ENCODE data around the gene TRAF3IP3. TPM values are rescaled to one million over a fixed set of nuclear protein-coding genes. Genes with fewer than 3 reads are reported as not detected.

Gene TRAF3IP3, protein sequence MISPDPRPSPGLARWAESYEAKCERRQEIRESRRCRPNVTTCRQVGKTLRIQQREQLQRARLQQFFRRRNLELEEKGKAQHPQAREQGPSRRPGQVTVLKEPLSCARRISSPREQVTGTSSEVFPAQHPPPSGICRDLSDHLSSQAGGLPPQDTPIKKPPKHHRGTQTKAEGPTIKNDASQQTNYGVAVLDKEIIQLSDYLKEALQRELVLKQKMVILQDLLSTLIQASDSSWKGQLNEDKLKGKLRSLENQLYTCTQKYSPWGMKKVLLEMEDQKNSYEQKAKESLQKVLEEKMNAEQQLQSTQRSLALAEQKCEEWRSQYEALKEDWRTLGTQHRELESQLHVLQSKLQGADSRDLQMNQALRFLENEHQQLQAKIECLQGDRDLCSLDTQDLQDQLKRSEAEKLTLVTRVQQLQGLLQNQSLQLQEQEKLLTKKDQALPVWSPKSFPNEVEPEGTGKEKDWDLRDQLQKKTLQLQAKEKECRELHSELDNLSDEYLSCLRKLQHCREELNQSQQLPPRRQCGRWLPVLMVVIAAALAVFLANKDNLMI
- total RNA-seq (2021) (not detected in 2 replicates), Bru-seq, nascent RNA (percentile 3 among the genes with signal in this experiment), BruChase-seq, experiment 1, labeled RNA remaining after a 2-hour chase (not detected), BruChase-seq, experiment 2, labeled RNA remaining after a 6-hour chase (not detected)
- long read RNA-seq, result 0 reads

DNA sequence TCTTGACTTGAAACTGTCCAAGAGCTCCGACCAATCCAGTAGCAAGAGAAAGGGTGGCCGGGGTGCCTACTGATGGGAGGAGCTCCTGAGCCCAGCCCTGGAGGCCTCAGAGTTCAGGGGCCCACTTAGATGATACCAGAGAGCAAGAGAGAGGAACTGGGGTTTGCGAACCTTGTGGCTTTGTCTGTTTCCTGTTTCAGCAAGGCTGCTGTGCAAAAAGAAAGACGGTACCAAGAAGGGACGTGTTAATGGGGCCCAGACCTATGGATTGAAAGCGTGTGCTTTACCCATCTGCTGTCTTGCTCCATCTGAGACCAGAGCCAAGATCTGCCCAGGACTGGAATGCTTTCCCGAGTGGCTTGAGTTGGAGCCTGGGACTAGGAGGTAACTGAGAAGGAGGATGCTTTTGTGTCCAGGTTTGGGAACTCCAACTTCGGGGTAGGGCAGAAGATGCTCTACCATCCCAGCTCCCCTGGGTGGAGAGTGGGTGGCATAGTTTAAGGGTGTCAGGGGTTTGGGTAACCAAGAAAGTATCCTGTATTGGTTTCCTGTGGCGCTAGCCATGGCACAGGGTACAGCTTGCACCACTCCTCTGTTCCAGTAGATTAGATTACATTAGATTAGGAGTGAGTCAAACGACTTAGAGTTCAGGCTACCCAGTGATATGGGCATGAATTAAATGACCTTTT, at the start of gene TRAF3IP3:
Gene TRAF3IP3, plus strand, starts transcription at position 128 of the 689 bp plus-strand sequence. CDS start 3,987 bp downstream, outside the sequence.
- Histone ChIP-seq H3K4me1 (replicated peaks; ENCODE audit: insufficient read depth) (no peaks in the 10 kb centered on the region), H4K20me1 (ENCODE audit: insufficient read depth) (no peaks in the 10 kb centered on the region), H3K9me2 (ENCODE audit: insufficient read depth) (0 out of 2 replicates have a peak, but pooled peaks cover 7% of the 10 kb centered on the region), H3K4me3 (no peak within 1 kb of the TSS), H3K4me2 (no peak within 1 kb of the TSS), H2AFZ (no peak within 1 kb of the TSS), H3K27me3 (ENCODE audit: insufficient read depth, low read depth) (peaks cover 5% of the 10 kb centered on the region; the same call in 1 of the 2 replicates), H3K79me2 (ENCODE audit: low read depth) (no peaks in the 10 kb centered on the region), H3K27ac (no peak within 1 kb of the TSS), H3F3A (ENCODE audit: insufficient read depth, low read depth) (no peaks in the 10 kb centered on the region), H3K9me3 (ENCODE audit: insufficient read depth, low read depth) (no peaks in the 10 kb centered on the region), H3K36me3 (ENCODE audit: low read depth) (no peaks in the 10 kb centered on the region)
- intact Hi-C loops (cut with micrococcal nuclease; ENCODE audit: unreplicated experiment), result no loop called here
- POLR2A ChIA-PET (ENCODE audit: unreplicated experiment), result no interaction called here
- TF ChIP-seq EZH2 (IDR thresholded peaks at IDR 0.05; ENCODE audit: low read depth), result no peak
- CTCF ChIA-PET, result no interaction called here
- no TSS peak for BruUV-seq (replicated peaks)
- no peak for DNase-seq

DNA sequence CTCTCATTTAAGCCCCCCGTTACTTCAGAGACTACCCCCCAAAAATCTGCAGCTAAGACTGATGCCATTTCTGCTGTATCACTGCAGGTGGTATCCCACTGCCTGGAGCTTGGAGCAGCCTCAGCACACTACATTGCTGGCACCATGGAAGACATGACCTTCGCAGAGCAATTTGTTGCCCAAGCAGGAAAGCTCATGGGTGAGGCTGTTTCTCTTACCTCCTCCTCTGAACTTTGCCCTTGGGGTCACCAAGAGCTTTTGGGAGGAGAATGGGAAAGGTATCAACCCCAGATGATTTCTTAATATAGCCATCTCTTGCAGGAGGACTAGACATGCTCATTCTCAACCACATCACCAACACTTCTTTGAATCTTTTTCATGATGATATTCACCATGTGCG, 49.2 kb upstream of the TRAF3IP3 start:
- no peaks in the 10 kb centered on the region for H3F3A ChIP-seq (ENCODE audit: insufficient read depth, low read depth)
- no TSS peak for BruUV-seq (replicated peaks)
- no peaks in the 10 kb centered on the region for H3K36me3 ChIP-seq (ENCODE audit: low read depth)
- H4K20me1 ChIP-seq (ENCODE audit: insufficient read depth), result no peaks in the 10 kb centered on the region
- intact Hi-C loops (cut with micrococcal nuclease; ENCODE audit: unreplicated experiment), result no loop called here
- no peak overlapping the region for H3K27ac ChIP-seq
- no peak overlapping the region for H3K4me3 ChIP-seq
- DNase-seq, result no peak
- POLR2A ChIA-PET (ENCODE audit: unreplicated experiment), result no interaction called here
- H3K9me2 ChIP-seq (ENCODE audit: insufficient read depth), result no peaks in the 10 kb centered on the region
- no peaks in the 10 kb centered on the region for H3K27me3 ChIP-seq (ENCODE audit: insufficient read depth, low read depth)
- H3K9me3 ChIP-seq (ENCODE audit: insufficient read depth, low read depth), result no peaks in the 10 kb centered on the region
- no peaks in the 10 kb centered on the region for H3K4me1 ChIP-seq (replicated peaks; ENCODE audit: insufficient read depth)
- CTCF ChIA-PET, result no interaction called here
- TF ChIP-seq, protein P1, sequence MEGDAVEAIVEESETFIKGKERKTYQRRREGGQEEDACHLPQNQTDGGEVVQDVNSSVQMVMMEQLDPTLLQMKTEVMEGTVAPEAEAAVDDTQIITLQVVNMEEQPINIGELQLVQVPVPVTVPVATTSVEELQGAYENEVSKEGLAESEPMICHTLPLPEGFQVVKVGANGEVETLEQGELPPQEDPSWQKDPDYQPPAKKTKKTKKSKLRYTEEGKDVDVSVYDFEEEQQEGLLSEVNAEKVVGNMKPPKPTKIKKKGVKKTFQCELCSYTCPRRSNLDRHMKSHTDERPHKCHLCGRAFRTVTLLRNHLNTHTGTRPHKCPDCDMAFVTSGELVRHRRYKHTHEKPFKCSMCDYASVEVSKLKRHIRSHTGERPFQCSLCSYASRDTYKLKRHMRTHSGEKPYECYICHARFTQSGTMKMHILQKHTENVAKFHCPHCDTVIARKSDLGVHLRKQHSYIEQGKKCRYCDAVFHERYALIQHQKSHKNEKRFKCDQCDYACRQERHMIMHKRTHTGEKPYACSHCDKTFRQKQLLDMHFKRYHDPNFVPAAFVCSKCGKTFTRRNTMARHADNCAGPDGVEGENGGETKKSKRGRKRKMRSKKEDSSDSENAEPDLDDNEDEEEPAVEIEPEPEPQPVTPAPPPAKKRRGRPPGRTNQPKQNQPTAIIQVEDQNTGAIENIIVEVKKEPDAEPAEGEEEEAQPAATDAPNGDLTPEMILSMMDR (conservative IDR thresholded peaks at IDR 0.05), result no peak
- TF ChIP-seq EZH2 (IDR thresholded peaks at IDR 0.05; ENCODE audit: low read depth), result no peak
- H3K79me2 ChIP-seq (ENCODE audit: low read depth), result no peaks in the 10 kb centered on the region
- no peak overlapping the region for H3K4me2 ChIP-seq
- H2AFZ ChIP-seq, result no peak overlapping the region

DNA sequence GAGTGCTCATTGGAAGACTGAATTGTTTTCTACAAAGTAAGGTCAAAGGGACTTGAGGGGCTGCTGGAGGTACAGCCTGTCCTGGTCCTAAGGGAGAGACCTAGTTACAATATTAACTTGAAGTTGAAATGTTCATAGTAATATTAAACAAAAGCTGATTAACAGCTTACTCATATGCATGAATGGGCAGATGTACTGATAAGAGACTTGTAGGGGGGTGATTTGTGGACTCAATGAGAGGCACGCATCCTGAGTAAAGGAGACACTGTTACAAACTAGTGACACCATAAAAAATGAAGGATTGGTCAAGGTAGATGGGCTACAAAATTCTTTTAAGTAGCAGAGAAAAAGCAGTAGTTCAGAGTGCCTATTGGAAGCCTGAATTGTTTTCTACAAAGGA, 48.5 kb upstream of the TRAF3IP3 start:
- no TSS peak for BruUV-seq (replicated peaks)
- H3K4me1 ChIP-seq (replicated peaks; ENCODE audit: insufficient read depth), result no peaks in the 10 kb centered on the region
- DNase-seq, result no peak
- no peaks in the 10 kb centered on the region for H3K79me2 ChIP-seq (ENCODE audit: low read depth)
- ChIA-PET POLR2A (ENCODE audit: unreplicated experiment) (no interaction called here), CTCF (no interaction called here)
- H3F3A ChIP-seq (ENCODE audit: insufficient read depth, low read depth), result no peaks in the 10 kb centered on the region
- no peak overlapping the region for H3K27ac ChIP-seq
- H4K20me1 ChIP-seq (ENCODE audit: insufficient read depth), result no peaks in the 10 kb centered on the region
- no peaks in the 10 kb centered on the region for H3K27me3 ChIP-seq (ENCODE audit: insufficient read depth, low read depth)
- no peak overlapping the region for H3K4me2 ChIP-seq
- intact Hi-C loops (cut with micrococcal nuclease; ENCODE audit: unreplicated experiment), result no loop called here
- H3K9me3 ChIP-seq (ENCODE audit: insufficient read depth, low read depth), result no peaks in the 10 kb centered on the region
- no peak overlapping the region for H3K4me3 ChIP-seq
- H2AFZ ChIP-seq, result no peak overlapping the region
- no peaks in the 10 kb centered on the region for H3K9me2 ChIP-seq (ENCODE audit: insufficient read depth)
- TF ChIP-seq EZH2 (IDR thresholded peaks at IDR 0.05; ENCODE audit: low read depth), result no peak
- TF ChIP-seq, protein P1 (conservative IDR thresholded peaks at IDR 0.05), result no peak
- H3K36me3 ChIP-seq (ENCODE audit: low read depth), result no peaks in the 10 kb centered on the region
